ENCODE measurements around the gene ZBTB21.

Gene ZBTB21

GRCh38 chr21:41980561-41980960 lies 29.6 kb downstream of the ZBTB21 start:
- no peak for TF ChIP-seq CTCF (IDR thresholded peaks at IDR 0.05; ENCODE audit: insufficient read depth, missing control alignments)
- DNase-seq (ENCODE audit: insufficient read length, low spot score): no peak
- no peak for FAIRE-seq

GRCh38 chr21:41979751-41980369 lies 30.3 kb downstream of the ZBTB21 start:
- no peak for TF ChIP-seq CTCF (IDR thresholded peaks at IDR 0.05; ENCODE audit: insufficient read depth, missing control alignments)
- FAIRE-seq (no peak), DNase-seq (ENCODE audit: insufficient read length, low spot score) (no peak)

GRCh38 chr21:41979335-41979734 lies 30.8 kb downstream of the ZBTB21 start:
- DNase-seq (ENCODE audit: insufficient read length, low spot score) (no peak), FAIRE-seq (no peak)
- no peak for TF ChIP-seq CTCF (IDR thresholded peaks at IDR 0.05; ENCODE audit: insufficient read depth, missing control alignments)

- no peak for FAIRE-seq
- TF ChIP-seq CTCF (IDR thresholded peaks at IDR 0.05; ENCODE audit: insufficient read depth, missing control alignments): no peak
- no peak for DNase-seq (ENCODE audit: insufficient read length, low spot score)
Measured at GRCh38 chr21:41977034-41977950, 32.9 kb downstream of the ZBTB21 start.

- no peak for FAIRE-seq
- DNase-seq (ENCODE audit: insufficient read length, low spot score): no peak
- TF ChIP-seq CTCF (IDR thresholded peaks at IDR 0.05; ENCODE audit: insufficient read depth, missing control alignments): no peak
Measured at GRCh38 chr21:41976611-41977010, 33.5 kb downstream of the ZBTB21 start.

- no peak for DNase-seq (ENCODE audit: insufficient read length, low spot score)
- FAIRE-seq: no peak
- TF ChIP-seq CTCF (IDR thresholded peaks at IDR 0.05; ENCODE audit: insufficient read depth, missing control alignments): no peak
Measured at GRCh38 chr21:41975391-41976272, 34.5 kb downstream of the ZBTB21 start.

Measured in D721Med (cell line).